ENCODE measurements around the gene CCDC106. TPM values are rescaled to one million over a fixed set of nuclear protein-coding genes. Genes with fewer than 3 reads are reported as not detected.

CCDC106 gene
- total RNA-seq, 1 experiment from 2014 or later: 36.0 TPM

- CTCF ChIA-PET: no interaction called here
- Histone ChIP-seq H3K4me2 (ENCODE audit: low read length) (peak overlapping the region; percentile 90), H3K27ac (ENCODE audit: low read length) (no peak overlapping the region)
These were observed 29.6 kb downstream of the CCDC106 start for GRCh38 chr19:55677572-55678028.

DNA sequence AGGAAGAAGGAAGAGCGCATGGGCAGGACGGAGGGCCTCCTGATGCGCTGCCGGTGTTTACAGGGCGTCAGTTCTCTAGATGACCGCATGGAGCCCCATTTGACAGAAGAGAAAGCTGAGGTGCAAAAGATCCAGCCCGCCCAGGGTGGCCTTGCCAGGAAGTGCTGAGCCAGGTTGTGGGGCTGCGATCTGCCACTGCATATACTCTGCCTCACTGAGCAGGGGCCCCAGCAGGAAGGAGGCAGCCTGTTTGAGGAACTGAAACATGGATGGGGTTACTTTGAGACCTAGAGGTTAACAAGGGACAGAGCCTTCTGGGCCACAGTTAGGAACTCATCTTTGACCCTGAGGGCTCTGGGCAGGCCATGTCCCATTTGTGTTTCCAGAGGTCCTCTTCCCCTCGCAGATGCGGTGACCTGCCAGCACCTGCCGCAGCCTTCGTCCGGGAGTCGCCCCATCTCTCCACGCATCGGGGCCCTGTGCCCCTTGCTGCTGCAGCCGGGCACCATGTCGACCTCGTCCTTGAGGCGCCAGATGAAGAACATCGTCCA lies 30.2 kb downstream of the CCDC106 start:
- H3K27me3 ChIP-seq (ENCODE audit: low read length): no peaks in the 10 kb centered on the region
- H3K36me3 ChIP-seq (ENCODE audit: low read depth, low read length): peaks cover 36% of the 10 kb centered on the region
- CTCF ChIA-PET: no interaction called here
- H3F3A ChIP-seq (ENCODE audit: low read length, unreplicated experiment): peaks cover 4% of the 10 kb centered on the region
- intact Hi-C loops (cut with micrococcal nuclease): no loop called here
- no peak for DNase-seq
- no TSS peak for BruUV-seq (replicated peaks)
- no peak overlapping the region for H3K27ac ChIP-seq (ENCODE audit: low read length)
- no peak overlapping the region for H3K4me3 ChIP-seq (ENCODE audit: low read length)
- H4K20me1 ChIP-seq (ENCODE audit: low read length): peaks cover 35% of the 10 kb centered on the region
- POLR2A ChIA-PET (ENCODE audit: unreplicated experiment): no interaction called here
- peaks cover 78% of the 10 kb centered on the region for H3K79me2 ChIP-seq (ENCODE audit: low read length)
- H3K4me1 ChIP-seq (ENCODE audit: insufficient read depth, low read length): peaks cover 35% of the 10 kb centered on the region
- H3K9me3 ChIP-seq (ENCODE audit: low read length): no peaks in the 10 kb centered on the region
- no peak overlapping the region for H3K9ac ChIP-seq (ENCODE audit: low read length)
- H3K4me2 ChIP-seq (ENCODE audit: low read length): no peak overlapping the region
- ATAC-seq: no peak
- no peaks in the 10 kb centered on the region for H3K9me2 ChIP-seq (replicated peaks; ENCODE audit: low read length)
- TF ChIP-seq EZH2 (IDR thresholded peaks at IDR 0.05; ENCODE audit: low read length, unreplicated experiment): no peak
- no peak for TF ChIP-seq CTCF (conservative IDR thresholded peaks at IDR 0.05; ENCODE audit: low read depth, low read length)
- no peak for TF ChIP-seq EZH2phosphoT487 (IDR thresholded peaks at IDR 0.05; ENCODE audit: borderline replicate concordance, low read length)
- no peak overlapping the region for H2AFZ ChIP-seq (ENCODE audit: low read length)

More at GRCh38 chr19:55677572-55678028, 29.6 kb downstream of the CCDC106 start:
- BruUV-seq (replicated peaks): no TSS peak
- no peak for TF ChIP-seq EZH2phosphoT487 (IDR thresholded peaks at IDR 0.05; ENCODE audit: borderline replicate concordance, low read length)
- no peak for TF ChIP-seq EZH2 (IDR thresholded peaks at IDR 0.05; ENCODE audit: low read length, unreplicated experiment)
- TF ChIP-seq CTCF (conservative IDR thresholded peaks at IDR 0.05; ENCODE audit: low read depth, low read length): no peak
- POLR2A ChIA-PET (ENCODE audit: unreplicated experiment): no interaction called here
- Histone ChIP-seq H3K79me2 (ENCODE audit: low read length) (peaks cover 82% of the 10 kb centered on the region), H3K9me3 (ENCODE audit: low read length) (no peaks in the 10 kb centered on the region), H3K9ac (ENCODE audit: low read length) (no peak overlapping the region), H3K4me1 (ENCODE audit: insufficient read depth, low read length) (peaks cover 35% of the 10 kb centered on the region), H3F3A (ENCODE audit: low read length, unreplicated experiment) (peaks cover 5% of the 10 kb centered on the region), H3K9me2 (replicated peaks; ENCODE audit: low read length) (no peaks in the 10 kb centered on the region), H2AFZ (ENCODE audit: low read length) (no peak overlapping the region), H3K4me3 (ENCODE audit: low read length) (no peak overlapping the region), H3K36me3 (ENCODE audit: low read depth, low read length) (peaks cover 37% of the 10 kb centered on the region), H4K20me1 (ENCODE audit: low read length) (peaks cover 35% of the 10 kb centered on the region), H3K27me3 (ENCODE audit: low read length) (no peaks in the 10 kb centered on the region)
- intact Hi-C loops (cut with micrococcal nuclease): no loop called here
- DNase-seq: no peak
- no peak for ATAC-seq
